Subcutaneous adipose tissue (tissue), 4 donors: Measurements from ENCODE around the gene GNAQ. TPM values are rescaled to one million over a fixed set of nuclear protein-coding genes. Genes with fewer than 3 reads are reported as not detected.

ENCODE experiments used
- CTCF ChIP-seq: fragments of 450-650 bp; IDR thresholded peaks from one replicate; pipeline ENCODE4 v1.5.1; 2016; ENCODE audit warnings: low read depth, mild to moderate bottlenecking, control low read depth, antibody characterized with exemption, moderate library complexity
- total RNA-seq, 4 donors: library from RNA; depleted of rRNA; stranded (reverse); fragments of >200 nt; gene quantifications; one replicate each; pipeline ENCODE4 v1.1.0, GENCODE V29; 2016

GNAQ gene
- total RNA-seq, 4 donors from 2014 or later: 41.8 to 100 (median 45.5) TPM

GRCh38 chr9:77981907-77982306 lies 49.7 kb downstream of the GNAQ start:
- TF ChIP-seq CTCF: no peak

- TF ChIP-seq CTCF: no peak
Measured at GRCh38 chr9:77981332-77981731, 50.3 kb downstream of the GNAQ start.

- TF ChIP-seq CTCF: no peak
Measured at GRCh38 chr9:77980622-77981021, 51.0 kb downstream of the GNAQ start.

- no peak for TF ChIP-seq CTCF
Measured at GRCh38 chr9:77978086-77978781, 53.4 kb downstream of the GNAQ start.

GRCh38 chr9:77977210-77977611 lies 54.4 kb downstream of the GNAQ start:
- TF ChIP-seq CTCF: no peak

- TF ChIP-seq CTCF: no peak
Measured at GRCh38 chr9:77975806-77976205, 55.8 kb downstream of the GNAQ start.

- no peak for TF ChIP-seq CTCF
Measured at GRCh38 chr9:77975036-77975435, 56.6 kb downstream of the GNAQ start.
